HG02943 (cell line): ENCODE data around the gene STEAP4.

ENCODE experiments used
- ATAC-seq: cut with Tn5 transposase; IDR thresholded peaks from one replicate; pipeline ENCODE4 v1.9.1; 2021; ENCODE audit warnings: mild to moderate bottlenecking, low read depth, moderate library complexity; ENCODE audit not compliant: unreplicated experiment

The STEAP4 gene

DNA sequence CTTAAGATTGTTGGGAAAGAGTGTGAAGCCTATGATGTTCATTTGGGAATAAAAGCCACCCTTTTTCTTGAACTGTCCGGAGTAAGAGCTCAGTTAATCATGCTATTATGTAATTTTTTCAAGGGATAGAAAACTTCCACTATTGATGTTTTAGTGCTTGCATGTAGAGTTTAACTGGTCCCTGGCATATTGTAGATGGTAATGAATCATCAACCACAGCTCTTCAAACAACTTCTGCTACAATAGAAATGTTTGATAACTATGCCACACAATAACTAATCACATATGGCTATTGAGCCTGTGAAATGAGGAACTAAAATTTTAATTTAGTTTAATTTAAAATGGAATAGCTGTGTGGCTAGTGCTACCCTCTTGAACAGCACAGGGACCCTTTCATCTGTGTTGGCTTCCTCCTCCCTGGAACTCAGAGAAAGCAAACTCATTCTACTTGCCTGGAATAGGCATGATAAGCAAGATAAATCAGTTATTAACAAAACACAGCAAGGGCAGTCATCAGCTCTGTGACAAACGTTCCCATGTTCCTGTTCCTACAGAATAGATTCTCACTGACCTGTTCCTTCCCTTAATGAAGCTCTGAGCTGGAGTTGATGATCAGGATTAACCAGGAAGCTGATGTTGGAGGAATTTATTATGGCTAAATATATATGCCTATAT, 82.0 kb downstream of the STEAP4 start:
- ATAC-seq: no peak

- no peak for ATAC-seq
Observed at GRCh38 chr7:88223265-88223664, 83.4 kb downstream of the STEAP4 start.
